Calu3 (cell line): ENCODE results near the gene FGF14. TPM values are rescaled to one million over a fixed set of nuclear protein-coding genes. Genes with fewer than 3 reads are reported as not detected.

Experiments
- BruUV-seq: library from RNA; stranded (reverse); fragments of 400-500 nt; replicated peaks from 2 replicates; lab custom pipeline; 2021; lab: Mats Ljungman, UMichigan
- CTCF ChIA-PET: fragments of 300-600 bp; sonication (Branson Sonifier 250); formaldehyde crosslinking; loops from one replicate; lab custom pipeline; 2022; ENCODE audit warnings: antibody characterized with exemption; lab: Charles Lee
- DNase-seq: peaks from one replicate; pipeline ENCODE4 v3.0.0; 2022
- H3K27ac Mint-ChIP-seq: one replicate; pipeline ENCODE4 v1.8.0; 2022; ENCODE audit warnings: mixed read lengths; ENCODE audit not compliant: unreplicated experiment
- H3K27me3 Mint-ChIP-seq: one replicate; pipeline ENCODE4 v1.8.0; 2022; ENCODE audit warnings: mixed read lengths; ENCODE audit not compliant: unreplicated experiment
- H3K36me3 Mint-ChIP-seq: one replicate; pipeline ENCODE4 v1.8.0; 2022; ENCODE audit warnings: mild to moderate bottlenecking, moderate library complexity, mixed read lengths; ENCODE audit not compliant: insufficient read depth, unreplicated experiment
- H3K4me1 Mint-ChIP-seq: one replicate; pipeline ENCODE4 v1.8.0; 2022; ENCODE audit warnings: mild to moderate bottlenecking, low read depth, mixed read lengths; ENCODE audit not compliant: unreplicated experiment
- H3K4me3 Mint-ChIP-seq: one replicate; pipeline ENCODE4 v1.8.0; 2022; ENCODE audit warnings: mild to moderate bottlenecking, low read depth, moderate library complexity, mixed read lengths; ENCODE audit not compliant: unreplicated experiment
- H3K9me3 Mint-ChIP-seq: one replicate; pipeline ENCODE4 v1.8.0; 2022; ENCODE audit warnings: low read depth, mixed read lengths; ENCODE audit not compliant: unreplicated experiment
- CTCF ChIP-seq: fragments of 200-600 bp; IDR thresholded peaks from one replicate; pipeline ENCODE4 v1.8.0; 2022; ENCODE audit warnings: antibody characterized with exemption; ENCODE audit not compliant: unreplicated experiment
- intact Hi-C: fragments of 100-400 bp; cut with micrococcal nuclease; formaldehyde crosslinking; loops from one replicate; pipeline ENCODE4 v1.10.0; 2022; ENCODE audit not compliant: unreplicated experiment
- total RNA-seq: library from RNA; stranded (reverse); gene quantifications from 2 replicates; pipeline ENCODE4 v1.2.3, GENCODE V29; 2022

Gene FGF14
- total RNA-seq, 1 experiment from 2014 or later: 0.21 TPM

GRCh38 chr13:102294407-102295018 is 107.3 kb downstream of the FGF14 start:
- Mint-ChIP-seq H3K4me3 (no peak overlapping the region), H3K27me3 (no peaks in the 10 kb centered on the region), H3K9me3 (no peaks in the 10 kb centered on the region), H3K4me1 (no peaks in the 10 kb centered on the region), H3K27ac (no peak overlapping the region), H3K36me3 (no peaks in the 10 kb centered on the region)
- no TSS peak for BruUV-seq
- TF ChIP-seq CTCF: no peak
- CTCF ChIA-PET: no interaction called here
- intact Hi-C loops: no loop called here
- no peak for DNase-seq

GRCh38 chr13:102293723-102294122 is 108.1 kb downstream of the FGF14 start:
- BruUV-seq: no TSS peak
- Mint-ChIP-seq H3K9me3 (no peaks in the 10 kb centered on the region), H3K27ac (no peak overlapping the region), H3K4me3 (no peak overlapping the region), H3K27me3 (no peaks in the 10 kb centered on the region), H3K4me1 (no peaks in the 10 kb centered on the region), H3K36me3 (no peaks in the 10 kb centered on the region)
- TF ChIP-seq CTCF: no peak
- CTCF ChIA-PET: no interaction called here
- DNase-seq: no peak
- intact Hi-C loops: no loop called here

- intact Hi-C loops: no loop called here
- no TSS peak for BruUV-seq
- no peak overlapping the region for H3K4me3 Mint-ChIP-seq
- DNase-seq: no peak
- CTCF ChIA-PET: no interaction called here
- H3K9me3 Mint-ChIP-seq: no peaks in the 10 kb centered on the region
- H3K36me3 Mint-ChIP-seq: no peaks in the 10 kb centered on the region
- no peaks in the 10 kb centered on the region for H3K4me1 Mint-ChIP-seq
- no peak for TF ChIP-seq CTCF
- no peaks in the 10 kb centered on the region for H3K27me3 Mint-ChIP-seq
- no peak overlapping the region for H3K27ac Mint-ChIP-seq
These were observed 110.1 kb downstream of the FGF14 start for GRCh38 chr13:102291587-102292218.

GRCh38 chr13:102289606-102290005 is 112.2 kb downstream of the FGF14 start:
- Mint-ChIP-seq H3K9me3 (no peaks in the 10 kb centered on the region), H3K4me1 (peaks cover 13% of the 10 kb centered on the region), H3K36me3 (no peaks in the 10 kb centered on the region), H3K27ac (no peak overlapping the region), H3K27me3 (no peaks in the 10 kb centered on the region), H3K4me3 (no peak overlapping the region)
- CTCF ChIA-PET: no interaction called here
- intact Hi-C loops: no loop called here
- no TSS peak for BruUV-seq
- TF ChIP-seq CTCF: no peak
- DNase-seq: no peak
